Stimulated activated CD4-positive, alpha-beta T cell treated with anti-CD3 and anti-CD28 coated beads, TNF-alpha, amount 100 ng/mL, for 1 hour (primary cell): ENCODE measurements around the gene LRPAP1.
"Not testable (repeated sequence)": the region's sequence is repeated elsewhere in the genome, so short reads cannot be mapped to it uniquely, and the experiment has no call there.

Source experiments
- DNase-seq, 3 donors: peaks; one replicate each; pipeline ENCODE4 v3.0.0-alpha.2; 2020; ENCODE audit warnings: low read depth in 3 of 3, low spot score in 1 of 3

Gene LRPAP1, protein sequence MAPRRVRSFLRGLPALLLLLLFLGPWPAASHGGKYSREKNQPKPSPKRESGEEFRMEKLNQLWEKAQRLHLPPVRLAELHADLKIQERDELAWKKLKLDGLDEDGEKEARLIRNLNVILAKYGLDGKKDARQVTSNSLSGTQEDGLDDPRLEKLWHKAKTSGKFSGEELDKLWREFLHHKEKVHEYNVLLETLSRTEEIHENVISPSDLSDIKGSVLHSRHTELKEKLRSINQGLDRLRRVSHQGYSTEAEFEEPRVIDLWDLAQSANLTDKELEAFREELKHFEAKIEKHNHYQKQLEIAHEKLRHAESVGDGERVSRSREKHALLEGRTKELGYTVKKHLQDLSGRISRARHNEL

GRCh38 chr4:3531879-3532750 lies at the start of gene LRPAP1:
Gene LRPAP1 (minus strand): TSS chr4:3532422. CDS start chr4:3532412, 10 bp downstream.
- peak; percentile 53 to 80 (median 71) for DNase-seq

DNA sequence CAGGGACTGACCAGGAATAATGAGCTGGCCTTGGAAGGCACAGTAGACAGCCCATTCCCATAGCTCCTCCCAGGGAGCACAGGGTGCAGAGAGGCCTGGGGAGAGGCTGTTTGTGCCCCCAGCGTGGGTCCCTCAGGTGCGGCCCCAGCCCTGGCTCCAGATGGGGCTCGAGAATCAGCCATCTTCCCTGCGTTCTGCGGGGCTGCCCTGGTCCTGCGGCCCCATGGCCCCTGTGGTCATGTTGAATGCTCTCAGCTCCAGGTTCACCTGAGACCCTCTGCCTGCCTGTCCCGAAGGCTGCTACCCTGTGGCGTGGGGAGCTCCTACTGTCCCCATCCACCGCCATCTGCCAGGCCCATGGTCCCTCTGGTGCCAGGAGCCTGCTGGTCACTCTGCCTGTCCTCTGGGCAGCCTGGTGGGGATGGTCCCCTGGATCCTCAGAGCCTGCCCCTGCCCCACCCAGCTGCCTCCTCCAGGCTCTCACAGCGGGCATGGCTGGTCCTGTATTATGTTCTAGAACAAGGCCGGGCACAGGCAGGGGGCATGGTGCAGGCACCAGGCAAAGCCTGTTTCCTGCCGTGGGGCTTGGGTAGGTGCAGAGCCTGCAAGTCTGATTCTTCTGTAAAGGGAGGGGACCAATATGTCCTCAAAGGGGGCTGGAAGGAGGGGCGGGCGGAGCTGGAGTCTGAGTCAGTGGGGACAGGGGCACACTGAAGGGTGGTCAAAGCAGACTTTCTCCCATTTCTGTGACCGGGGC lies 49.3 kb upstream of the LRPAP1 start:
- not testable (repeated sequence) for DNase-seq

- not testable (repeated sequence) for DNase-seq
Measured at GRCh38 chr4:3580859-3581258, 48.6 kb upstream of the LRPAP1 start.

DNA sequence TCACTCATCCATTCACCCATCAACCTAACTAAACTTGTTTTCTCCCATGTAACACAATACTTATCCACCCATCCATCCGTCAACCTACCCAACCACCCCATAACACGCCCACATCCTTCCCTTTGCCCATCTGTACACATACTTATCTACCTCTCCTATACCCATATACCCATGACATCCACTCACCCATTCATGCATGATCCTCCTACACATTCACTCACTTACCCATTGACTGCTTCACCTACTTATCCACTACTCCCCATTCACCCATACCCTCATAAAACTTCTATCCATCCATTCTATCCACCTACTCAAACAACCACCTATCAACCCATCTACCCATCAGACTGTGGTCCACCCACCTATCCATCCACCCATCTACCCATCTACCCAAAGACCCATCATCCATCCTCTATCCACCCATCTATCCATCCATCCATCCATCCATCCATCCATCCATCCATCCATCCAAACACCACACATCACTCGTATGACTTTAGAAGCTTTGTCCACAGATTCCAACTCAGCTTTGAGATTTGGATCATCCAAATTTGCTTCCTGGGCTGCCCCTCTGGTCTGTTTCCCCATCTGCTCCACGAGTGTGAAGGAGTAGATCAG lies 46.4 kb upstream of the LRPAP1 start:
- DNase-seq = not testable (repeated sequence)

GRCh38 chr4:3578052-3578451 lies 45.8 kb upstream of the LRPAP1 start:
- DNase-seq = not testable (repeated sequence)

DNA sequence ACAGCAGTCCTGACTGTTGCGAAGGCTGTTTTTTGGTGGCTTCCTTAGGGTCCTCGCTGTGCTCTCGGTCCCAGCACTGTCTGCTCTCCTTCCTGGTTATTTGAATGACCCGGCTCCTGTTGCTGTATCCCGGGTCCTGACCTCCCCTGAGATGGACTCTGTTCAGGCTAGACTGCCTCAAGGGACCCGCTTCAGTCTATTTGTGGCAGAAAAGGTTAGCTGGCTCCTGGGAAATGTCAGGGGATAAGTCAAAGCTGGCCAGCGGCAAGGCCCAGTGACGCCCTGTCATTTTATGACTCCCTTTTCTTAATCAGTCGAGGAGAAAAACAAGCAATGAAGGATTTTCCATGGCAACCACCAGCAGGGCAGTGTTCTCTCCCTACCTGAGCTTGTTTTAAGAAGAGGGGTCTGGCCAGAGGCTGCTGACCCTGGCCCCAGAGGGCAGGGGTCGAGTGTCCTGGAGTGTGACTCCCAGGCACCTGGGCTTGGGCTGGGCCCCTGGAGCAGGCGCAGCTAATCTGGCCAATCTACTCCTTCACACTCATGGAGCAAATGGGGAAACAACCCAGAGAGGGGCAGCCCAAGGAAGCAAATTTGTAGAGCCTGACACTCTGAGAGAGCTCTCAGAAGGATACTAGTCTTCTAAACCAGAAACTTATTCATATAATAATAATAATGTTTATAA lies 45.1 kb upstream of the LRPAP1 start:
- DNase-seq = not testable (repeated sequence)

- DNase-seq = not testable (repeated sequence)
Measured at GRCh38 chr4:3576533-3577207, 44.4 kb upstream of the LRPAP1 start.

DNA sequence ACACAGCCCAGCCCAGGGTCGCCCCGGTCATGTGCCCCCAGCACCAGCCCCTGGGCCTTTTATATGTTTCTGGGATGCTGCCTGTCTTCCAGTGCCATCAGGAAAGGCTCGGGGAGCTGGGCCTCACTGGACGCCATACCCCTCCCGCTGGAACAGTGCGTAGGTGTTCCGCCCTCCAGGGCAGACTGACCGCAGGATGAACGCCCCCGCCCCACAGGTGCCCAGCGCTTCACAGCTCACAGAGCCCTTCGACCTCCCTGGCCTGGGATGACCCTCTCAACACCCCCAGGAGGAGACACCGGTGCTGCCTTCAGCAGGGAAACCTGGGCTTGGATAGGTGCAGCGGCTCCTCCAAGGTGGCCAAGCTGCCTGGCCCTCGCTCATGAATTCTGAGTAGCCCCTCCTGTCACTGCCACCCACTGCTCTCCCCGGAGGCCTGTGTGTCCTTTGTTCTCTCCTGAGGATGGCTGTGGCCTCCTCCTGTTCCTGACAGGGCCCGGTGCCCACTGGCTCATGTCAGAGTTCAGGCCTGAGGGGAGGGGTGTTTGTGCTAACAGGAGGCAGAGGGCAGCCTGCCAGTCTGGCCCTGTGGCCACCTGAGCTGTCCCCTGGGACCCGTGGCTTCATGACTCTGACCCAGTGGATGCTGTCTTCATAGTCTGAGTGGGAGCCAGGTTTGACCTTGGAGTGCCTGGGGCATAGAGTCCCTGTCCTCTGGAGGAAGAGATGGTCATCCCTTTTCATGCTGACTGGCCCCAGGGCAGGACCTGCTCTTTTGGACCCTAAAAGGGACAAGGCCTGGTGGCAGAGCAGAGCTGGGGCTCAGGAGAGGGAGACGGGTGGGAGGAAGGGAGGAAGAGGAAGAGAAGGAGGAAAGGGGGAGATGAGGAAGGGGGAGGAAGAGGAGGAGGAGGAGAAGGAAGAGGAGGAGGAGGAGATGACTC lies 43.5 kb upstream of the LRPAP1 start:
- DNase-seq = not testable (repeated sequence)

DNA sequence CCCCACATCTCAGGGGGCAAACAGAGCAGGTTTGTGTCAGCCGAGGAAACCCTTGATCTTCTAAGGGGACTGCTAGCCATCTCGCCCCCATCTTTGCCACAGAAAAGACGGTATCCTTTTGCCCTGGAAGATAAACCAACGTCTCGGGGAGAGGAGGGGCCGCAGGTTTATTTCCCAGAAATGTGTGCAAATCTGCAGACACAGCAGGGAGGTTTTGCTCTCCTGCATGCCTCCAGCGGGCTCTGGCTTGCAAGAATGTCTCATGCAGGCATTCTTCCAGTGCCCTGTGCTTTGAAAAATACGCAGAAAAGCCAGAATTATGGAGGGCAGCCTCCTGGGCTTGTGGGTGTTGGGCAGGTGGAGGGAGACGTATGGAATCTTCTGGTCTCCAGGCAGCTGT lies 42.6 kb upstream of the LRPAP1 start:
- not testable (repeated sequence) for DNase-seq

- DNase-seq = not testable (repeated sequence)
Measured at GRCh38 chr4:3574346-3574745, 42.1 kb upstream of the LRPAP1 start.

DNA sequence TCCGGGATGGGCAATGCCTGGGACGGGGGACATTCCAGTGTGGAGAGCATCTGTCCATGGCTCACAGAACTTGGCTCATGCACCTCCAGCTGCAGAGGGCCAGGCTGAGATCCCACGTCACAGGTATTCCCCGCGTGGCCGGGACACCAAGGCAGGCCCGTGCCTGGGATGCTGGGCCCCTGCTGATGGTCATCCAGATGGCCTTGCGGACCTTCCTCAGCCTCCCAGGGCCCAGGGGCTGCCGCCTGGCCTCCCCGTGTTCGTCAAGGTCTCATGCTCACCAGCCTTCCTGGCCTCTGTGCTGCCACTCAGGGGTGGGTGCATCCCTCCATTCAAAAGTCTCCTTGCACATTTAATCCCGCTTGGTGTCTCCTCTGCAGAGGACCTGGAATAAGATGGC lies 40.9 kb upstream of the LRPAP1 start:
- no peak for DNase-seq

GRCh38 chr4:3572363-3572762 lies 40.1 kb upstream of the LRPAP1 start:
- no peak for DNase-seq

- DNase-seq = no peak
Measured at GRCh38 chr4:3571921-3572320, 39.7 kb upstream of the LRPAP1 start.

DNA sequence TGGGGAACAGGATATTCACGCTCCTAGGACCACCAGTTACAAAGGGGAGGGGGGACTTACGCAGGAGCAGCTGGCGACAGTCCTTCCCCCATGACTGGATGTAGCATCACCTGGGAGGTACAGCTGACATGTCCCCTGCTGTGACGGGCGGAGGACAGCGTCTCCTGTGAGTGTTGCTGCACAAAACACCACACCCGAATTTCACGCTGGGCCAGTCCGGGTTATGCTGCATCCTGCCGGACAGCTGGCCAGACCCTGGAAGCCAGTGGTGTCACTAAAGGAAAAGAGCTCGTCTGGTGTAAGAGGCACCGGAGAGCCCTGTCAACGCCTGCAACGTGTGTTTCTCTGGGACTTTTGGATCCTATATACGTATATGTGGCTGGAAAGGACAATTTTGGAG lies 38.7 kb upstream of the LRPAP1 start:
- DNase-seq = not testable (repeated sequence)

DNA sequence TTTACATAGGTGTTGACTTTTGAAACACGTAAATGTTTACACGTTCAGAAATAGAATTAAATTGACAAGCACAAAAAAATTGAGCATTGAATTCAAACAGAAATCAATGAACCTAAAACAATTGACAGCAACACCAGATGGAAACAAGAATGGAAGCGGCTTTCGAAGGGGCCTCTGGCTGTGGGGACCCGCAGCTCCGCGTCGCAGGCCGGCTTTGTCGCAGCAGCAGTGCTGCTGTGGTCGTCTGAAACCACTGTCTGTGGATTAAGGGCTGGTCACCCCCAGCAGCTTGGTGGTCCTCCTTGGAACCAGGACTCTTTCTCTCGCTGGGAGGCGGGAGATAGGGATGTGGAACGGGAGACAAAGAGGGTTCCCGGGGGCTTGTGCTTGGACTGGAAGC lies 37.4 kb upstream of the LRPAP1 start:
- DNase-seq = not testable (repeated sequence)

DNA sequence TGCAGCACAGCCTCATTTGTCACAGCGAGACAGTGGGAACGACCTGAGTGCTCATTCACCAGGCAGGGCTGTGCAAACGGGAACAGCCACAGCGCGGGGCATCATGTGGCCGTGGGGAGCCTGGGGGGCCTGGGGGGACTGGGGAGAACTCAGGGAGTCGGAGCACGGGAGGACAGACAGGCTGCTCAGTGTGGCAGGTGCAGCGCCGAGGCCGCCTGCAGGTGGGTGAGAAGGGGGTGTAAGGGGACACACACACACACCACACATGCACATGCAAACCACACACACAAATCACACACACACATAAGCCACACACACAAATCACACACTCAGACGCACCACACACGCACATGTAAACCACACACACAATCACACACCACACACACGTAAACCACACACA lies 34.5 kb upstream of the LRPAP1 start:
- not testable (repeated sequence) for DNase-seq

DNA sequence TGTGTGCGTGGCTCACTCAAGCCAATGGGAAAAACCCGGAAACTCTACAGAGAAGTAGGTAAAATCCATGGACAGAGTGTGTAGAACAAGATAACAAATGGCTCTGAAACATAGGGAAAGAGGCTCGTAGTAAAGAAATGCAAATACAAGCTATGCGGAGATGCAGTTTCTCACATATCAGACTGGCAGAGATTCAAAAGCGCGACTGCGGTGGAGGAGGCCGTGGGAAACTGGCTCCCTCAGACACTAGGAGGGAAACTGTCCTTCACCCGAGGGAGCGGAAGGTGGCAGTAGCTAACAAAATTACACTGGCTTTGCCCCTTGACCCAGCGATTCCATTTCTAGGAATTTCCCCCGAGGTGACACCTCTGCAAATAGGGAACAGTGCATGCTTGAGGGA lies 34.1 kb upstream of the LRPAP1 start:
- DNase-seq = not testable (repeated sequence)

GRCh38 chr4:3564948-3565347 lies 32.7 kb upstream of the LRPAP1 start:
- not testable (repeated sequence) for DNase-seq

GRCh38 chr4:3563403-3563802 lies 31.2 kb upstream of the LRPAP1 start:
- no peak for DNase-seq
